NCI-H2107 (cell line): ENCODE measurements around the gene MANSC4.
"Not testable (repeated sequence)": the region's sequence is repeated elsewhere in the genome, so short reads cannot be mapped to it uniquely, and the experiment has no call there.

Experiments
- DNase-seq: peaks from one replicate; lab custom pipeline; 2025; lab: John Stamatoyannopoulos, UW

MANSC4 gene

DNA sequence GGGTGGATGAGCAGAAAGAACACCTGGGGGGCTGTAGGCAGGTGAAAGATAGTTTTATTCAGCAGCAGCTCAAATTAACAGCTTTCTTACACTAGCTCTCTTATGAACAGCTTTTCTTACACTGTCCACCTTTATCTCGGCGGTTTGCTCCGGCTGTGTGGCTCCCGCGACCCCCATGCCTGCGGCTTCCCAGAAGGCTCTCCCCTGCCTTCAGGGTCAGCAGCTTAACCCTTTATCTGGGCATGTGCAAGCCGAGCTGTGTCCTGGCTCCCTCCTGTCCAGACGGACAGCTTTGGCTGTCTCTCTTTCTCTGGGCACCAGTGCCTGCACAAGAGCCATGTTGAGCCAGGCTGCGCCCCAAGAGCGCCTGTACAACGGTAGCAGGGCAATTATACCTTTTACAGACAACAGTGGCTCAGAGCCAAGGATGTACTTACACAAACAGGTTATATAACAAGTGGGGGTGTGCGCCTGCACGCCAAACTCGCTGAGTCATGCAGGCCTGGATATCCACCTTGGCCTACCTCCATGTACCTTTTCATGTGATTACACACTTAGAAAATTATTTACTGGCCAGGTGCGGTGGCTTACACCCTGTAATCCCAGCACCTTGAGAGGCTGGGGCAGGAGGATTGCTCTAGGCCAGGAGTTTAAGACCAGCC is 28.5 kb downstream of the MANSC4 start:
- DNase-seq, result peak; percentile 61

DNA sequence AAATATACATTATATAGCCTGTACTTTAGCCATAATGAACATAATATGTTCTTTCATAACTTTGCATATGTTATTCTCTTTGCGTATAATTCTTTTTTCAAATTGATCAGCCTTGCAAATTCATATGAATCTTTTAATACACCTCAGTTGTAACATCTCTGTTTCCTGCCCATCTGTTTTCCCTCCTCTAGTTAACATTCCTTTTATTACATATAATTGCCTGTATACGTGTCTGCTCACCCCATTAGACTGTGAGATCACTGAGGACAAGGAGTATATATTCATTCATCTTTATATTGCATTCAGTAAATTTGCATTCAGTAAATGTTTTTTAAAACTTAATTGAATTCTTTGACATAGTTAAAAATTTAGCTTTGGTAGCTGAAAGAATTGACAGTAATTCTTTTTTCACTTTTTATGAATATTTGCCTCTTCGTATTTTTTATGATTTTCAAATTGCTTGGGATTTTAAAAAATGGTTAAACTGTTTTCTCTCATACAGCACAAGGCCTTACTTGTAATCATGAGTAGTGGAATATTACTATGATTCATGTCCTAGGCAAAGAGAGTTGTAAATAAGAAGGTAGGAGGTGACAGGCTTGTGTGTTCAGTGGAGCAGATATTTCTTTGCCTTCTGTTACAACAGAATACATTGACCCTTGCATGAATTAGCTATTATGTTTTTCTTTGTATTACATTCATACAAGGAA is 32.8 kb downstream of the MANSC4 start:
- DNase-seq, result no peak

DNA sequence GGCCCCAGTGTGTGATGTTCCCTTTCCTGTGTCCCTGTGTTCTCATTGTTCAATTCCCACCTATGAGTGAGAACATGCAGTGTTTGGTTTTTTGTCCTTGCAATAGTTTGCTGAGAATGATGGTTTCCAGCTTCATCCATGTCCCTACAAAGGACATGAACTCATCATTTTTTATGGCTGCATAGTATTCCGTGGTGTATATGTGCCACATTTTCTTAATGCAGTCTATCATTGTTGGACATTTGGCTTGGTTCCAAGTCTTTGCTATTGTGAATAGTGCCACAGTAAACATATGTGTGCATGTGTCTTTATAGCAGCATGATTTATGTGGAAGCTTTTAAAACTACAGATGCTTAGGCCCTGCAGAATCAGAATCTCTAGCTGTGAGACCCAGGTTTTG is 34.3 kb downstream of the MANSC4 start:
- not testable (repeated sequence) for DNase-seq

- DNase-seq, result no peak
These were observed 36.4 kb downstream of the MANSC4 start for GRCh38 chr12:27743601-27744000.

DNA sequence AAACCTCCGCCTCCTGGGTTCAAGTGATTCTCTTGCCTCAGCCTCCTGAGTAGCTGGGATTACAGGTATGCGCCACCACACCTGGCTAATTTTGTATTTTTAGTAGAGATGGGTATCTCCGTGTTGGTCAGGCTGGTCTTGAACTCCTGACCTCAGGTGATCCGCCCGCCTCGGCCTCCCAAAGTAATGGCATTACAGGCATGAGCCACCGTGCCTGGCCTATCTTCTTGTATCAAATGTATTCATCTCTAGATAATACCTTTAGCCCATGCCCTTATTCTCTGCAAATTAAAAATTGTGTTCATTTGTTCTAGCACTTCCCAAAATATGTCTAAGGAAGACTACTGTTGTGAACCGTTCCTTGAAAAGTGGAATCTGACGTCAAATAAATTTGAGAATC is 45.7 kb downstream of the MANSC4 start:
- DNase-seq, result not testable (repeated sequence)

DNA sequence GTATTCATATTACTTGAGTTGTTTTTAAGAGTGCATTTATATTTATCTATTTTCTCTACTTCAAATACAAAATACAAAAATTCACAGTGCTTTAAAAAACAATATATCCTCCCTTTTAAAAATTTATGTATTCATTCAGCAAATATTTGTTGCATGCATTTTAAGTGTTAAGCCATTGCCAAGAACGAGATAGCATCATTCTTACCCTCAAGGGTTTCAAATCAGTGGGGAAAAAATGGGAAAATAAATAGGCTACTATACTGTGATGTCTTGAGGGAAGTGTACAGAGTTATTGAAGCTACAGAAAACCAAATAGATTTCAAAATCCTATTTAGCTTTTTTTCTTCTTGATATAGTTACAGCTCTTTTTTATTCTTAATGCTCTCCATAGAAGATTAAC is 46.2 kb downstream of the MANSC4 start:
- DNase-seq, result no peak

DNA sequence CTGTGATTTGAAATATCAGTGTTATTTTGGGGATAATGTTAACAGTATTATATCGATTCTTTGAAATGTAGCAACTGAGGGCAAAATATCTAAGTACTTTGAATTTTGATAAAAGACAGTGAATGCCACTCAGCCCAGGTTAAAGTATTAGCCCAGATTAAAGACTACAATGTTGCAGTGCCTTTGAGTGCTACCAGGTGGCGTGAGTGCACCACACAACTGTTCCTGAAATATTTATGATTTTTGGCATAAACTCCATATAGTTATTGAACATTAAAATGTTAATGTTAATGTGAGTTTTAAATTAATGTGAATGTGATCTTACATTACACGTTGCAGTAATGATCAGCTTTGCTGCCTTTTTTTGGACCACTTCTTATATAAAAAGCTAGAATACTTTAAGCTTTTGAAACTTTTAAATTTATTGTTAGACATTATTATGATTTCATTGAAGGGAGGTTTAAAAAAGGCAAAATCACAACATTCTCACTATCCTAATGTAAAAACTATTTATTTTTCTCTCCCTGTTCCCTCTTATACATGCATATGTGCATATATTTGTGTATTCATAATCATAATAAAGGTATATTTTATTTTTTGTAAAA is 46.9 kb downstream of the MANSC4 start:
- peak; percentile 14 for DNase-seq

- DNase-seq, result no peak
These were observed 47.8 kb downstream of the MANSC4 start for GRCh38 chr12:27732281-27732680.

GRCh38 chr12:27730097-27730588 is 49.9 kb downstream of the MANSC4 start:
- DNase-seq, result no peak

GRCh38 chr12:27723212-27723611 is 56.8 kb downstream of the MANSC4 start:
- DNase-seq, result no peak
